ENCODE results near the gene ETF1.

The ETF1 gene

GRCh38 chr5:138464008-138464387 lies 79.0 kb downstream of the ETF1 start:
- no peaks in the 10 kb centered on the region for H3K9me3 ChIP-seq (replicated peaks; ENCODE audit: insufficient read depth, low read length)
- peak overlapping the region; percentile 94 for H3K4me2 ChIP-seq (ENCODE audit: low read depth, low read length)
- H4K20me1 ChIP-seq (ENCODE audit: insufficient read depth, low read length) = no peaks in the 10 kb centered on the region
- H3K9ac ChIP-seq (ENCODE audit: low read length) = peak overlapping the region; percentile 93
- TF ChIP-seq EZH2 (optimal IDR thresholded peaks at IDR 0.05; ENCODE audit: low read depth, low read length) = no peak
- TF ChIP-seq CTCF (IDR thresholded peaks at IDR 0.05; ENCODE audit: low read length) = peak; percentile 80
- no peak for TF ChIP-seq EZH2phosphoT487 (IDR thresholded peaks at IDR 0.05; ENCODE audit: low read length)
- H3K9me2 ChIP-seq (replicated peaks; ENCODE audit: insufficient read depth, low read length) = no peaks in the 10 kb centered on the region
- H3K4me1 ChIP-seq (ENCODE audit: low read length) = peaks cover 7% of the 10 kb centered on the region
- H3F3A ChIP-seq (ENCODE audit: insufficient read depth, low read length) = peaks cover 6% of the 10 kb centered on the region; the same call in 1 of the 2 replicates
- peak; percentile 95 for DNase-seq
- peak overlapping the region; percentile 87 for H3K27ac ChIP-seq (ENCODE audit: low read length)
- H3K27me3 ChIP-seq (replicated peaks; ENCODE audit: insufficient read depth, low read length) = peaks cover 30% of the 10 kb centered on the region
- H2AFZ ChIP-seq (ENCODE audit: low read length) = peak overlapping the region; percentile 96
- no peaks in the 10 kb centered on the region for H3K79me2 ChIP-seq (ENCODE audit: low read length)
- peak overlapping the region; percentile 88 for H3K4me3 ChIP-seq (ENCODE audit: low read length)
- H3K36me3 ChIP-seq (replicated peaks; ENCODE audit: insufficient read depth, low read length) = no peaks in the 10 kb centered on the region

GRCh38 chr5:138463419-138464007 lies 79.5 kb downstream of the ETF1 start:
- H3K27ac ChIP-seq (ENCODE audit: low read length) = peak overlapping the region; percentile 26; the same call in 1 of the 2 replicates
- H3K4me3 ChIP-seq (ENCODE audit: low read length) = peak overlapping the region; percentile 88
- peak overlapping the region; percentile 93 for H3K9ac ChIP-seq (ENCODE audit: low read length)
- peaks cover 8% of the 10 kb centered on the region for H3K4me1 ChIP-seq (ENCODE audit: low read length)
- no peaks in the 10 kb centered on the region for H3K9me2 ChIP-seq (replicated peaks; ENCODE audit: insufficient read depth, low read length)
- H3K4me2 ChIP-seq (ENCODE audit: low read depth, low read length) = peak overlapping the region; percentile 94
- TF ChIP-seq CTCF (IDR thresholded peaks at IDR 0.05; ENCODE audit: low read length) (no peak), EZH2phosphoT487 (IDR thresholded peaks at IDR 0.05; ENCODE audit: low read length) (no peak), EZH2 (optimal IDR thresholded peaks at IDR 0.05; ENCODE audit: low read depth, low read length) (no peak)
- DNase-seq = no peak
- H2AFZ ChIP-seq (ENCODE audit: low read length) = peak overlapping the region; percentile 89
- no peaks in the 10 kb centered on the region for H3K79me2 ChIP-seq (ENCODE audit: low read length)
- no peaks in the 10 kb centered on the region for H3K36me3 ChIP-seq (replicated peaks; ENCODE audit: insufficient read depth, low read length)
- H3F3A ChIP-seq (ENCODE audit: insufficient read depth, low read length) = peaks cover 6% of the 10 kb centered on the region; the same call in 1 of the 2 replicates
- H3K27me3 ChIP-seq (replicated peaks; ENCODE audit: insufficient read depth, low read length) = peaks cover 27% of the 10 kb centered on the region
- H4K20me1 ChIP-seq (ENCODE audit: insufficient read depth, low read length) = no peaks in the 10 kb centered on the region
- H3K9me3 ChIP-seq (replicated peaks; ENCODE audit: insufficient read depth, low read length) = no peaks in the 10 kb centered on the region

- TF ChIP-seq EZH2 (optimal IDR thresholded peaks at IDR 0.05; ENCODE audit: low read depth, low read length) = no peak
- no peak for TF ChIP-seq EZH2phosphoT487 (IDR thresholded peaks at IDR 0.05; ENCODE audit: low read length)
- TF ChIP-seq CTCF (IDR thresholded peaks at IDR 0.05; ENCODE audit: low read length) = no peak
- H4K20me1 ChIP-seq (ENCODE audit: insufficient read depth, low read length) = no peaks in the 10 kb centered on the region
- H2AFZ ChIP-seq (ENCODE audit: low read length) = no peak overlapping the region
- H3K4me2 ChIP-seq (ENCODE audit: low read depth, low read length) = no peak overlapping the region
- H3K9me3 ChIP-seq (replicated peaks; ENCODE audit: insufficient read depth, low read length) = no peaks in the 10 kb centered on the region
- H3K4me1 ChIP-seq (ENCODE audit: low read length) = peaks cover 8% of the 10 kb centered on the region
- H3K9ac ChIP-seq (ENCODE audit: low read length) = no peak overlapping the region
- H3K36me3 ChIP-seq (replicated peaks; ENCODE audit: insufficient read depth, low read length) = no peaks in the 10 kb centered on the region
- H3K9me2 ChIP-seq (replicated peaks; ENCODE audit: insufficient read depth, low read length) = no peaks in the 10 kb centered on the region
- H3K27ac ChIP-seq (ENCODE audit: low read length) = no peak overlapping the region
- DNase-seq = no peak
- peaks cover 10% of the 10 kb centered on the region for H3K27me3 ChIP-seq (replicated peaks; ENCODE audit: insufficient read depth, low read length)
- H3K79me2 ChIP-seq (ENCODE audit: low read length) = no peaks in the 10 kb centered on the region
- no peak overlapping the region for H3K4me3 ChIP-seq (ENCODE audit: low read length)
- peaks cover 6% of the 10 kb centered on the region; the same call in 1 of the 2 replicates for H3F3A ChIP-seq (ENCODE audit: insufficient read depth, low read length)
Measured at GRCh38 chr5:138461343-138462125, 81.5 kb downstream of the ETF1 start.

All from MM.1S (cell line).